Measurements from ENCODE around the gene PLEKHG2. TPM values are rescaled to one million over a fixed set of nuclear protein-coding genes. Genes with fewer than 3 reads are reported as not detected.
A peak's percentile ranks its signal among the peaks of the same experiment; 100 is the strongest.

Gene PLEKHG2
- total RNA-seq, 4 donors from 2014 or later, result 8.2 to 29.1 (median 10.7) TPM

- Histone ChIP-seq H3K4me3 (replicated peaks in 1 of 3) (no peak overlapping the region), H3K4me1 (no peaks in the 10 kb centered on the region), H3K9me3 (no peaks in the 10 kb centered on the region), H3K27me3 (no peaks in the 10 kb centered on the region), H3K36me3 (peaks cover 74 to 77% of the 10 kb centered on the region in 2 donors), H3K27ac (no peak overlapping the region)
- TF ChIP-seq CTCF (IDR thresholded peaks at IDR 0.05) (no peak), POLR2A (IDR thresholded peaks at IDR 0.05) (no peak)
- intact Hi-C loops (cut with DNase I), result loop anchor here (2.0 kb wide), 1 partner anchor 60 kb away; the partner anchor contains the start of gene EID2B
- 92 to 94% methylated on average over 24 to 26 of the region's 32 CpGs for WGBS, 2 donors
- DNase-seq, result no peak
Measured at GRCh38 chr19:39472746-39473442, 60.4 kb downstream of the PLEKHG2 start.

GRCh38 chr19:39473443-39473960, 61.0 kb downstream of the PLEKHG2 start:
- no peaks in the 10 kb centered on the region for H3K27me3 ChIP-seq
- intact Hi-C loops (cut with DNase I), result loop anchor here (2.0 kb wide), 1 partner anchor 59 kb away; the partner anchor contains the start of gene EID2B
- H3K9me3 ChIP-seq, result no peaks in the 10 kb centered on the region
- 85 to 95% methylated on average over 7 to 10 of the region's 11 CpGs for WGBS, 2 donors
- peaks cover 67 to 71% of the 10 kb centered on the region in 2 donors for H3K36me3 ChIP-seq
- no peaks in the 10 kb centered on the region for H3K4me1 ChIP-seq
- DNase-seq, result no peak
- no peak overlapping the region for H3K27ac ChIP-seq
- TF ChIP-seq CTCF (IDR thresholded peaks at IDR 0.05), result no peak
- no peak for TF ChIP-seq POLR2A (IDR thresholded peaks at IDR 0.05)
- H3K4me3 ChIP-seq (replicated peaks in 1 of 3), result no peak overlapping the region

GRCh38 chr19:39474139-39474620, 61.7 kb downstream of the PLEKHG2 start:
- peak; percentile 58 to 59 for DNase-seq
- Histone ChIP-seq H3K4me3 (replicated peaks in 1 of 3) (no peak overlapping the region), H3K27me3 (no peaks in the 10 kb centered on the region), H3K36me3 (peaks cover 61 to 64% of the 10 kb centered on the region in 2 donors), H3K9me3 (no peaks in the 10 kb centered on the region), H3K27ac (no peak overlapping the region), H3K4me1 (peaks cover 0 to under 1% of the 10 kb centered on the region in 2 donors)
- no peak for TF ChIP-seq POLR2A (IDR thresholded peaks at IDR 0.05)
- TF ChIP-seq CTCF (IDR thresholded peaks at IDR 0.05), result peak; percentile 50 to 76 (median 63)
- 63 to 64% methylated on average over 7 to 8 of the region's 9 CpGs for WGBS, 2 donors
- intact Hi-C loops (cut with DNase I), result no loop called here

- DNase-seq, result no peak
- Histone ChIP-seq H3K4me3 (replicated peaks in 1 of 3) (no peak overlapping the region), H3K27me3 (no peaks in the 10 kb centered on the region), H3K9me3 (no peaks in the 10 kb centered on the region), H3K36me3 (peaks cover 45 to 49% of the 10 kb centered on the region in 2 donors), H3K27ac (no peak overlapping the region), H3K4me1 (peaks cover 7 to 12% of the 10 kb centered on the region in 2 donors)
- intact Hi-C loops (cut with DNase I), result no loop called here
- WGBS, 2 donors, result 100% methylated on average over 1 to 2 of the region's 2 CpGs
- no peak for TF ChIP-seq CTCF (IDR thresholded peaks at IDR 0.05)
- no peak for TF ChIP-seq POLR2A (IDR thresholded peaks at IDR 0.05)
Measured at GRCh38 chr19:39475748-39476147, 63.3 kb downstream of the PLEKHG2 start.

Small RNAs within 50 kb of the gene (microRNA-seq; reads per million reads assigned to microRNA genes)
- gene MIR4530, result not detected

Small RNAs within 50 kb of the gene (small RNA-seq; reads per million reads assigned to genes)
- gene MIR4530, result not detected
- gene RN7SL566P, result not detected

Other genes starting within 250 kb of the PLEKHG2 start
- under 1 TPM in 3 of 4 donors, not detected in 1; 0.45 to 0.81 (median 0.78) TPM for gene NCCRP1, start 215.7 kb upstream of the PLEKHG2 start, total RNA-seq
- not detected for gene SYCN, start 208.4 kb upstream of the PLEKHG2 start, total RNA-seq
- not detected for gene IFNL3, start 167.7 kb upstream of the PLEKHG2 start, total RNA-seq
- gene IFNL4, start 163.8 kb upstream of the PLEKHG2 start, total RNA-seq, result not detected
- gene IFNL2, start 144.3 kb upstream of the PLEKHG2 start, total RNA-seq, result not detected
- not detected for gene IFNL1, start 116.3 kb upstream of the PLEKHG2 start, total RNA-seq
- gene LRFN1, start 91.8 kb upstream of the PLEKHG2 start, total RNA-seq, result 1 to 10 TPM in 3 of 4 donors, under 1 TPM in 1; 0.78 to 2.2 (median 1.1) TPM
- gene GMFG, start 76.6 kb upstream of the PLEKHG2 start, total RNA-seq, result 10 to 100 TPM in 3 of 4 donors, 1 to 10 TPM in 1; 6.3 to 54.7 (median 17.6) TPM
- gene SAMD4B, start 70.2 kb upstream of the PLEKHG2 start, total RNA-seq, result 100 to 1,000 TPM in 3 of 4 donors, 10 to 100 TPM in 1; 79.5 to 212 (median 124) TPM
- 10 to 100 TPM; 38.8 to 60.3 (median 50.8) TPM for gene PAF1, start 21.6 kb upstream of the PLEKHG2 start, total RNA-seq
- 10 to 100 TPM; 44.3 to 77.5 (median 63.4) TPM for gene MED29, start 21.3 kb upstream of the PLEKHG2 start, total RNA-seq
- 100 to 1,000 TPM in 1 of 4 donors, 10 to 100 TPM in 3; 32.4 to 109 (median 62.4) TPM for gene ZFP36, start 5.8 kb upstream of the PLEKHG2 start, total RNA-seq
- 1,000 to 10,000 TPM in 2 of 4 donors, 100 to 1,000 TPM in 2; 919 to 2,686 (median 1,277) TPM for gene RPS16, start 23.3 kb downstream of the PLEKHG2 start, total RNA-seq
- gene SUPT5H, start 32.9 kb downstream of the PLEKHG2 start, total RNA-seq, result 100 to 1,000 TPM in 2 of 4 donors, 10 to 100 TPM in 2; 93.6 to 203 (median 116) TPM
- gene TIMM50, start 68.2 kb downstream of the PLEKHG2 start, total RNA-seq, result 10 to 100 TPM; 74.4 to 86.5 (median 84.5) TPM
- under 1 TPM in 1 of 4 donors, not detected in 3; 0.56 TPM for gene DLL3, start 86.3 kb downstream of the PLEKHG2 start, total RNA-seq
- gene SELENOV, start 102.5 kb downstream of the PLEKHG2 start, total RNA-seq, result 1 to 10 TPM; 2.5 to 4.4 (median 3.3) TPM
- 1 to 10 TPM; 2.4 to 7.1 (median 4.4) TPM for gene EID2B, start 120.2 kb downstream of the PLEKHG2 start, total RNA-seq
- 10 to 100 TPM; 15.3 to 24.4 (median 19.8) TPM for gene EID2, start 127.5 kb downstream of the PLEKHG2 start, total RNA-seq
- not detected for gene LGALS13, start 189.9 kb downstream of the PLEKHG2 start, total RNA-seq
- not detected for gene LGALS16, start 243.2 kb downstream of the PLEKHG2 start, total RNA-seq

Data from thyroid gland (tissue), 4 donors.